ENCODE measurements around the gene RBMS3.

DNA sequence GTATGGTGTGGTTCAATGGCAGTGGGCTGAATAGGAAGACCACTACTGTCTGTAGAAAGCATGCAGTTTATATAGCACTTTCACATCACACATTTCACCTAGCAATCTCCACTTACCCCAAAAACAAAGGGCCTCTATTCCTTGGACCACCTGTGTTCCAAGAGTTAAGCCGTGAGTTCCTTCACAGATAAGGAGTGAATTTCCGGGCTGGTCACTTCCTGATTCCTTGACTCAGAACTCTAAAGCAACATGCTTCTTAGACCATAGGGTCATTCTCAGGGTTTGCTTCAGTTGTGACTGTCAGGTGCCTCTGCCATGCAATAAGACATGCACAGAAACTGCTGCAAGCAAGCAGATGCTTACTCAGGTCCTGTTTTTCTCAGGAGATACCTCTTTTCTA is 737.0 kb downstream of the RBMS3 start:
- TF ChIP-seq, protein P1, sequence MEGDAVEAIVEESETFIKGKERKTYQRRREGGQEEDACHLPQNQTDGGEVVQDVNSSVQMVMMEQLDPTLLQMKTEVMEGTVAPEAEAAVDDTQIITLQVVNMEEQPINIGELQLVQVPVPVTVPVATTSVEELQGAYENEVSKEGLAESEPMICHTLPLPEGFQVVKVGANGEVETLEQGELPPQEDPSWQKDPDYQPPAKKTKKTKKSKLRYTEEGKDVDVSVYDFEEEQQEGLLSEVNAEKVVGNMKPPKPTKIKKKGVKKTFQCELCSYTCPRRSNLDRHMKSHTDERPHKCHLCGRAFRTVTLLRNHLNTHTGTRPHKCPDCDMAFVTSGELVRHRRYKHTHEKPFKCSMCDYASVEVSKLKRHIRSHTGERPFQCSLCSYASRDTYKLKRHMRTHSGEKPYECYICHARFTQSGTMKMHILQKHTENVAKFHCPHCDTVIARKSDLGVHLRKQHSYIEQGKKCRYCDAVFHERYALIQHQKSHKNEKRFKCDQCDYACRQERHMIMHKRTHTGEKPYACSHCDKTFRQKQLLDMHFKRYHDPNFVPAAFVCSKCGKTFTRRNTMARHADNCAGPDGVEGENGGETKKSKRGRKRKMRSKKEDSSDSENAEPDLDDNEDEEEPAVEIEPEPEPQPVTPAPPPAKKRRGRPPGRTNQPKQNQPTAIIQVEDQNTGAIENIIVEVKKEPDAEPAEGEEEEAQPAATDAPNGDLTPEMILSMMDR (IDR thresholded peaks at IDR 0.05): no peak
- no peak for TF ChIP-seq POLR2A (IDR thresholded peaks at IDR 0.05)
